Testis (tissue), 2 donors: ENCODE results near the gene TMC1.

Experiments used
- CTCF ChIP-seq, 3 experiments: fragments of 450-650 bp in 2 of 3; fragments of 200-600 bp in 1 of 3; sonication (generic) in 1 of 3; IDR thresholded peaks; one replicate each; pipeline ENCODE4 v1.5.1; 2016 to 2019; ENCODE audit warnings: antibody characterized with exemption in 3 of 3, mild to moderate bottlenecking in 2 of 3, moderate library complexity in 1 of 3
- POLR2A ChIP-seq: fragments of 450-650 bp; IDR thresholded peaks from one replicate; pipeline ENCODE4 v1.6.1; 2017; ENCODE audit warnings: antibody characterized with exemption, mild to moderate bottlenecking, moderate library complexity

GRCh38 chr9:72812559-72813111 is 291.2 kb downstream of the TMC1 start:
- no peak for TF ChIP-seq POLR2A
- no peak for TF ChIP-seq CTCF (IDR thresholded peaks at IDR 0.05)
